Activated T-cell treated with anti-CD3 and anti-CD28 coated beads, Interleukin-2, amount 50 U/mL, for 4 hours (primary cell): ENCODE measurements around the gene UTP14C. TPM values are rescaled to one million over a fixed set of nuclear protein-coding genes. Genes with fewer than 3 reads are reported as not detected.
"Not testable (repeated sequence)": the region's sequence is repeated elsewhere in the genome, so short reads cannot be mapped to it uniquely, and the experiment has no call there.

Experiments
- ATAC-seq, 2 donors: fragments of 200-7000 bp; cut with Tn5 transposase; one replicate each; pipeline ENCODE4 v1.10.0; 2021
- DNase-seq: peaks from one replicate; pipeline ENCODE4 v3.0.0-alpha.2; 2020
- H3K27me3 Mint-ChIP-seq: one replicate; pipeline ENCODE4 v1.8.0; 2021; ENCODE audit warnings: low read depth, mixed read lengths
- H3K36me3 Mint-ChIP-seq: one replicate; pipeline ENCODE4 v1.8.0; 2022; ENCODE audit warnings: mixed read lengths; ENCODE audit not compliant: insufficient read depth
- H3K4me1 Mint-ChIP-seq: one replicate; pipeline ENCODE4 v1.8.0; 2021; ENCODE audit warnings: low read depth, mixed read lengths
- H3K4me3 Mint-ChIP-seq: one replicate; pipeline ENCODE4 v1.8.0; 2021; ENCODE audit warnings: mild to moderate bottlenecking, moderate library complexity, mixed read lengths
- H3K9me3 Mint-ChIP-seq: one replicate; pipeline ENCODE4 v1.8.0; 2021; ENCODE audit warnings: mixed read lengths
- total RNA-seq, 3 donors: library from RNA; stranded (reverse); gene quantifications; one replicate each; pipeline ENCODE4 v1.2.1, GENCODE V29; 2021

UTP14C gene
- total RNA-seq, 3 donors from 2014 or later = 9.5 to 10.3 (median 10.0) TPM

DNA sequence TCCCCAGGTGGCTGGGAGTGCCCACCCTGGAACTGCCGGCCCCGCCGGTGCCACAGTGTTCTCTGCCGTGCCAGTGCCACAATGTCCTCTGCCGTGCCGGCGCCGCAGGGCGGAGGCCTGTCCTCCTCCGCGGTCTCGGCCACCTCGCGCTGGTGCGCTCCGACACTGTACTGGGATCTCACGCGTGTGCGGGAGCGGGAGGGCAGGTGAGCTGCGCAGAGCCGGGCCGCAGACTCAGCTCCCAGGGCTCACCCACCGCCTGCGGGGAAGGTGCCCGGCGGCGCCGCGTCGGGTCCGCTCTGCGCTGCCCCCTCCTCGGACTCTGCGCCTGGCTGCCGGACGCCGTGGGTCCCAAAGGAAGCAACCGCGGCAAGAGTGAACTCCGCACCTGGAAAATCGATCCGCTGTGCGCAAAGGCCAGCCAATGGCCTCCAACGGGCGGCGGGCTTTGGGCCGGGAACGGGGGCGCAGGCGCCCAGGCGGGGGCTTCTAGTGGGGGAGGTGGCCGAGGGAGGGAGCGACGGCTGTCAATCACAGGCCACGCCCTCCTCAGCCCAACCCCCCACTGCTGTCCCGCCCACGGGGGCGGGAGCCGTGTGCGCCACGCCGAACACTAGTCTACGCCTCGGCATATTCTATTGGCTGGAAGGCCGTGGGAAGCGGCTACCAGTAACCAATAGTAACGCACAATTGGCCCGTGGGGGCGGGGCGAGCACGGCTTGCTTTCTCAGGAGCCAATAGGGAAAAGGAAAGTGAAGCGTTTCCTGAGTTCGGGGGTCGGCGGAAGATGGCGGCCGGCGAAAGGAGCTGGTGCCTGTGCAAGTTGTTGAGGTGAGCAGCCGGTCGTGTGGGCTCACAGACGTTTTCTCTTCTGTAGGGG lies 12.6 kb upstream of the UTP14C start, which contains the start of gene ALG11:
Gene ALG11, plus strand, starts transcription at position 767 of the 880 bp plus-strand sequence. Its CDS starts 21 bp downstream, at position 788.
- peaks cover 26% of the 10 kb centered on the region for H3K4me1 Mint-ChIP-seq
- DNase-seq = peak; percentile 100
- H3K9me3 Mint-ChIP-seq = no peaks in the 10 kb centered on the region
- peaks cover 24% of the 10 kb centered on the region for H3K27me3 Mint-ChIP-seq
- H3K4me3 Mint-ChIP-seq = peak within 1 kb of the TSS; percentile 99
- ATAC-seq = peak; percentile 97 to 98
- peaks cover 12% of the 10 kb centered on the region for H3K36me3 Mint-ChIP-seq

DNA sequence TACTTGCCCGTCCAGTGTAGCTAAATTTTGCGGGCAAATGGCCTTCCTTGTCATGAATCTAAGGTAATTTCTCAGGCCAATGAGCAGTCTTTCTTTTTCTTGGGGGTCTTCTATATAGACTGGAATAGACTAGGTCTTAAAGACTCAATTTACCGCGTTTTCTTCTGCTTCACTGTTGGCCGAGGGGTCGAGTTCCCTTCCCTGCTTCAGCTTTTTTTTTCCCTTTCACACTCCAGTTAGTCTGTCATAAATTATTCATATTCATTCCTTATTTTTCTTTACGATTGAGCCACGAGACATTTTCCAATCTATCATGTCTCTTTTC lies 12.0 kb upstream of the UTP14C start:
- peaks cover 22% of the 10 kb centered on the region for H3K27me3 Mint-ChIP-seq
- peaks cover 17% of the 10 kb centered on the region for H3K36me3 Mint-ChIP-seq
- ATAC-seq (no peak), DNase-seq (no peak)
- peak overlapping the region; percentile 99 for H3K4me3 Mint-ChIP-seq
- no peaks in the 10 kb centered on the region for H3K9me3 Mint-ChIP-seq
- peaks cover 30% of the 10 kb centered on the region for H3K4me1 Mint-ChIP-seq

DNA sequence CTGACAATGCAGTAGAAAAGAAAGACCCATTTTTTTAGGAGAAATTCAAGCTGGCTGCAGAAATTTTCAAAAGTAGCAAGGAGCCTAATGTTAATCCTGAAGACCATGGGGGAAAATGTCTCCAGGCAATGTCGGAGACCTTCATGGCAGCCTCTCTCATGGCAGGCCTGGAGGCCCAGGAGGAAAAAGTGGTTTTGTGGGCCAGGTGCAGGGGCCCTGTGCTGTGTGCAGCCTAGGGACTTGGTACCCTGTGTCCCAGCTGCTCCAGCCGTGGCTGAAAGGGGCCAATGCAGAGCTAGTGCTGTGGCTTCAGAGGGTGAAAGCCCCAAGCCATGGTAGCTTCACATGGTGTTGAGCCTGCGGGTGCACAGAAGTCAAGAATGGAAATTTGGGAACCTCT lies 8.2 kb upstream of the UTP14C start:
- Mint-ChIP-seq H3K9me3 (no peaks in the 10 kb centered on the region), H3K4me3 (no peak overlapping the region), H3K4me1 (peaks cover 28% of the 10 kb centered on the region), H3K27me3 (no peaks in the 10 kb centered on the region), H3K36me3 (peaks cover 41% of the 10 kb centered on the region)
- DNase-seq (no peak), ATAC-seq (no peak)

DNA sequence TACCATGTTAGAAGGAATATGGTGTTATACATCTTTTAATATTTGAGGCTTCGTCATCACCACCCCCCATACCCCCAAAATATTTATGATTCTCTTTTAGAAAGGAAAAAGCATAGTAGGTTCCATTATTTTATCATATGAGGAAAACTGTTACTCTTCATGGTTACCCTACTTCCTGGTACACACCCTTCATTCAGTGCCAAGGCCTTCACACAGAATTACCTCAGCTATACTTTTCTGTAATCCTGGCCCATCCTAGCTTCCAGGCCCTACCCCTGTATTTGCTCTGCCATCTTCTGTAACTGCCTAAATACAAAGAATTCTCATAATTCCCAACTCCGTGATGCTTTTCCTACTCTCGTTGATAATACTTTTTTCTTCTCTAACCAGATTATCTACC lies 4.3 kb upstream of the UTP14C start:
- no peak for ATAC-seq
- DNase-seq = no peak
- H3K4me1 Mint-ChIP-seq = peaks cover 18% of the 10 kb centered on the region
- H3K4me3 Mint-ChIP-seq = no peak overlapping the region
- no peaks in the 10 kb centered on the region for H3K27me3 Mint-ChIP-seq
- H3K9me3 Mint-ChIP-seq = no peaks in the 10 kb centered on the region
- H3K36me3 Mint-ChIP-seq = peaks cover 61% of the 10 kb centered on the region

DNA sequence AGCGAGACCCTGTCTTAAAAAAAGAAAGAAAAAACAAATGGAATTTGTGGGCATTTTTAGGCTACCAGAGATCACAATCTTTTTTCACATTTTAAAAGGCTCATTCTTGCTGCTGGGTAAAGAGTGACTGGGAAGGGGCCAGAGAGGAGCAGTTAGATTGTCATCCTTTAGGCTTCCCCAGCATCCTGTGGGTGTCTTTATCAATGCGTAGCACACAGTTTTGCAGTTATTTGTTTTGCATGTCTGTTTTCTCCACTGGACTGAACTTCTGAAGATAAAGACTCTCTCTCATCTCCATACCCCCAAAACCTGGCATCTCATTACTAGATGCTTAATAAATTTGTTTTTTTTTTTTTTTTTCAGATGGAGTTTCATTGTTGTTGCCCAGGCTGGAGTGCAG lies 2.1 kb upstream of the UTP14C start:
- H3K36me3 Mint-ChIP-seq = peaks cover 66% of the 10 kb centered on the region
- ATAC-seq = no peak

DNA sequence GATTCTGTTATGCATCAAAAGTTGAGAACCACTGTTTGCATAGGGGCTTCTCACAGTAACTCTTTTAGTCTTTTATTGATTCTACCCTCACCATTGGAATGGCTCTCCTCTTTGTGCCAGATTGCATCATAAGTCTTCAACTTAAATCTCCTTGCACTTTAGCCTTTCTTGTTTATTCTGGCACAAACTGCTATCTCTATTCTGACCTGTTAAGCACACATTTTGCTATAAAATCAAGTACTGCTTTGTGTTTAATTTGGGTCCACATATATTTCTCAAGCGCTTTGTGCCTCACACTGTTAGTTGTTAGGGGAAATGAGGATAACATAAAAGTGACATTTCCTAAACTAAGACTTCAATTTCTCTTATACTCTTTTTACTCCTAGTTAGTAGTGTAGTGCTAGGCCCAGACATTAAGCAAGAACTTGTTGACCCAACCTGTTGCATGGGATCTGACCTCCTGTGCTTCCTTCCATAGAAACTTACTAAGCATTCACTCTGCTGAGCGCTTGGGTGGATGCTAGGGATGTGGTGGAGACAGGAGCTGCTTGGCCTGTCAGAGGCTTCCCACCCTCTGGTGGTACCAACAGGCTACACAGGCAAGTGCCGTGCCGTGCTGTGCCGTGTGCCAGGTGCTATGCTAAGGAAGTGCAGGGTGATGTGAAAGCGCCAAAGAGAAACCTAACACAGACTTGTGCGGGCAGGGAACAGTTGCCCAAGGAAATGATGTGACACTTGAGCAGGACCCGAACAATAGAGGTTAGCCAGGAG lies 1.2 kb downstream of the UTP14C start:
- Mint-ChIP-seq H3K4me3 (no peak overlapping the region), H3K4me1 (peaks cover 20% of the 10 kb centered on the region), H3K36me3 (peaks cover 68% of the 10 kb centered on the region), H3K9me3 (peaks cover 18% of the 10 kb centered on the region), H3K27me3 (no peaks in the 10 kb centered on the region)
- no peak for ATAC-seq
- no peak for DNase-seq

More for the DNA sequence above, 2.1 kb upstream of the UTP14C start:
- DNase-seq = no peak
- Mint-ChIP-seq H3K27me3 (no peaks in the 10 kb centered on the region), H3K4me3 (no peak overlapping the region), H3K4me1 (peaks cover 23% of the 10 kb centered on the region), H3K9me3 (peaks cover 6% of the 10 kb centered on the region)

DNA sequence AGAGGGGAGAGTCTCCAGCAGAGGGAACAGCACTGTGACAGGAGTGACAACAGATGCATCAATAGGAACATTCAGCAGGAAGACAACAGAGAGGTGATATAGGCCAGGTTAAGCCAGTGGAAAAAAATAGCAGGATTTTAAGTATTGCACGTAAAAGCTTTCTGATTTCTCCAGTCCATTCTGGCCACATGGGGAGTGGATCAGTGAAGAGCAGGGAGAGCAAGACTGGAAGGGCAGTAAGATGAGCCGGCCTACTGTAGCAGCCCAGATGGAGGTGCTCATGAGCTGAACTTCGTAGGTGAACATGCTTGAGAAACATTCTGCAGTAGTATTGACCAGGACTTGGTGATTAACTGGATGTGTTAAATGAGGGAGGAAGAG lies 1.7 kb downstream of the UTP14C start:
- Mint-ChIP-seq H3K4me3 (no peak overlapping the region), H3K27me3 (no peaks in the 10 kb centered on the region), H3K9me3 (peaks cover 18% of the 10 kb centered on the region), H3K4me1 (peaks cover 19% of the 10 kb centered on the region), H3K36me3 (peaks cover 63% of the 10 kb centered on the region)
- ATAC-seq (no peak), DNase-seq (no peak)

DNA sequence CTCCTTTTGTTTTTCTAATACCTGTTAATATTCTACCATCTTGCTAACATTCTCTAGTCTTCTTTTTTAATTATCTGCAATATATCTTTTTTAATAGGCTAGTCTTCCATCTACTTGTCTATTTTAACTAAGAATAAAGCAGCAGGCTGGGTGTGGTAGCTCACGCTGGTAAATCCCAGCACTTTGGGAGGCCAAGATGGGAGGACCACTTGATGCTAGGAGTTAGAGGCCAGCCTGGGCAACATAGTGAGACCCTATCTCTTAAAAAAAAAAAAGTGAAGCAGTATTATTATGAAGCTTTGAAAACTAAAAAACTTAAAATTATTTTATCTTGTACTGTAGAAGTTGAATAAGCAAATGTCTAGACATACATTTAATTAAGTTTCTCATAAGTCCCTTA lies 3.3 kb downstream of the UTP14C start:
- ATAC-seq = no peak

DNA sequence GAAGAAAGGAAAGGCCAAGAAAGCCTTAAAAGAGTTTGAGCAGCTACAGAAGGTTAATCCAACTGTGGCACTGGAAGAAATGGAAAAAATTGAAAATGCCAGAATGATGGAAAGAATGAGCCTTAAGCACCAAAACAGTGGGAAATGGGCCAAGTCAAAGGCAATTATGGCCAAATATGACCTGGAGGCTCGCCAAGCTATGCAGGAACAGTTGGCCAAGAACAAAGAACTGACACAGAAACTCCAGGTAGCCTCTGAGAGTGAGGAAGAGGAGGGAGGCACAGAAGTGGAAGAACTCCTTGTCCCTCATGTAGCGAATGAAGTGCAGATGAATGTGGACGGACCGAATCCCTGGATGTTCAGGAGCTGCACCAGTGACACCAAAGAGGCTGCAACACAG lies 5.1 kb downstream of the UTP14C start:
- Mint-ChIP-seq H3K4me1 (peaks cover 18% of the 10 kb centered on the region), H3K4me3 (no peak overlapping the region), H3K36me3 (peaks cover 48% of the 10 kb centered on the region), H3K9me3 (peaks cover 18% of the 10 kb centered on the region), H3K27me3 (no peaks in the 10 kb centered on the region)
- ATAC-seq = no peak
- no peak for DNase-seq

More for the DNA sequence above, 3.3 kb downstream of the UTP14C start:
- H3K27me3 Mint-ChIP-seq = no peaks in the 10 kb centered on the region
- H3K4me1 Mint-ChIP-seq = peaks cover 18% of the 10 kb centered on the region
- peaks cover 58% of the 10 kb centered on the region for H3K36me3 Mint-ChIP-seq
- no peak for DNase-seq
- H3K4me3 Mint-ChIP-seq = no peak overlapping the region
- peaks cover 18% of the 10 kb centered on the region for H3K9me3 Mint-ChIP-seq

DNA sequence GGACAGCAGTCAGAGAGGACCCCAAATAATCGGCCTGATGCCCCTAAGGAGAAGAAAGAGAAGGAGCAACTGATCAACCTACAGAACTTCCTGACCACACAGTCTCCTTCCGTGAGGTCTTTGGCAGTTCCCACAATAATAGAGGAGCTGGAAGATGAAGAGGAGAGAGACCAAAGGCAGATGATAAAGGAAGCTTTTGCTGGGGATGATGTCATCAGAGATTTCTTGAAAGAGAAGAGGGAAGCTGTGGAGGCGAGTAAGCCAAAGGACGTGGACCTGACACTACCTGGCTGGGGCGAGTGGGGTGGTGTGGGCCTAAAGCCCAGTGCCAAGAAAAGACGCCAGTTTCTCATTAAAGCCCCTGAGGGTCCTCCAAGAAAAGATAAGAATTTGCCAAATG lies 5.9 kb downstream of the UTP14C start:
- peaks cover 42% of the 10 kb centered on the region for H3K36me3 Mint-ChIP-seq
- peaks cover 18% of the 10 kb centered on the region for H3K9me3 Mint-ChIP-seq
- H3K4me3 Mint-ChIP-seq, ATAC-seq, H3K27me3 Mint-ChIP-seq, DNase-seq: not testable (repeated sequence)
- H3K4me1 Mint-ChIP-seq = peaks cover 16% of the 10 kb centered on the region

DNA sequence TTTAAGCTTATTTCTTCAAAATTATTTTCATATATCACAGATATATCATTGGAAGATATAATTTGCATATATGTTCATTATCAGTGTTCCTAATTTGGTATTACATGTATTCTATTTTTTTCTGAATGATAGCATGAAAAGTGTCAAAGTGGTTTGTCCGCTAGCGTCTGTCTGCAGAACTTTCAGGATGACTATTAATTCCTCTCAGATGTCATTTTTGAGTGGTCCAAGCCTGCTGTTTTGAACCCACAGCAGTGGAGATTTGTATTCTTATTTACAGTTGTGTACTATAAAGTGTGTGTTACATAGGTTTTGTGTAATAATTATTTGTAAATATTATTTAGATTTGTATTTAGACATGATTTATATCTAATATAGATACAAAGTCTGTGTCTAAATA lies 8.5 kb downstream of the UTP14C start:
- Mint-ChIP-seq H3K36me3 (peaks cover 18% of the 10 kb centered on the region), H3K4me1 (peaks cover 2% of the 10 kb centered on the region), H3K9me3 (peaks cover 15% of the 10 kb centered on the region), H3K27me3 (no peaks in the 10 kb centered on the region), H3K4me3 (no peak overlapping the region)
- ATAC-seq (no peak), DNase-seq (no peak)

DNA sequence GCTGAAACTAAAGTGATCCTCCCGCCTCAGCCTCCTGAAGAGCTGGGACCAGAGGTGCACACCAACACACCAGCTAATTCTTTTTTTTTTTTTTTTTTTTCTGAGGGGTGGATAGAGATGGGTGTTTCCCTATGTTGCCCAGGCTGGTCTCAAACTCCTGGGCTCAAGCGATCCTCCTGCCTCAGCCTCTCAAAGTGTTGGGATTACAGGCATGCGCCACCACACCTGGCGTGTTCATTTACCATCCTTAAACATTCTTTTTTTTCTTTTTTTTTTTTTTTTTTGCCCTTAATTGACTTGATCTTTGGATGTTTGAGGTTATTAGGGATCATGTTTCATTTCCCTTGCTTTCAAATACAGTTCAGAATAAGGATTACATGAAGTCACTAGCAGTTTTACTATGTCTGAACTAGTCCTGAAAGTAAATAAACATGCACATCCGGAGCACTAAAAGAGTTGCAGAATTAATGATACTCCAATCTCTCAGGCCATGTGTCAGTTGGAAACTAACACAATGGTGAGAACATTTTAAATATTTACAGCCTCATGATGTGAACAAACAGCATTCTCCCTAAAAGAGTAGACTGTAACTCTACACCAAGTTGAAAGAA lies 10.2 kb downstream of the UTP14C start:
- DNase-seq (no peak), ATAC-seq (no peak)
- Mint-ChIP-seq H3K4me3 (no peak overlapping the region), H3K27me3 (no peaks in the 10 kb centered on the region), H3K4me1 (no peaks in the 10 kb centered on the region), H3K36me3 (peaks cover 7% of the 10 kb centered on the region), H3K9me3 (peaks cover 11% of the 10 kb centered on the region)

DNA sequence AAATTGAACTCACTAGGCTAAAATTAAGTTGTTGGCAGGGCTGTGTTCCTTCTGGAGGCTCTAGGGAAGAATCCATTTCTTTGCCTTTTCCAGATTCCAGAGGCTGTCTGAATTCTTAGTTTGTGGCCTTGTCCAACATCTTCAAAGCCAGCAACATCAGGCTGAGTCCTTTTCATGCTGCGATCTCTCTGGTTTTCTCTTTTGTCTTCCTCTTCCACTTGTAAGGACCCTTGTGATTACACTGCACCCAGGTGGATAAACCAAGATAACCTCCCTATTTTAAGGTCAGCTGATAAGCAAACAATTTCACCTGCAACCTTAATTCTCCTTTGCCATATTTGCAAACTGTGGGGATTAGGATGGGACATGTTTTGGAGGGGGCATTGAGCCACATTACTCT lies 11.5 kb downstream of the UTP14C start:
- H3K4me3 Mint-ChIP-seq = no peak overlapping the region
- ATAC-seq = no peak
- H3K4me1 Mint-ChIP-seq = no peaks in the 10 kb centered on the region
- peaks cover 3% of the 10 kb centered on the region for H3K36me3 Mint-ChIP-seq
- H3K9me3 Mint-ChIP-seq = peaks cover 3% of the 10 kb centered on the region
- no peaks in the 10 kb centered on the region for H3K27me3 Mint-ChIP-seq
- no peak for DNase-seq

DNA sequence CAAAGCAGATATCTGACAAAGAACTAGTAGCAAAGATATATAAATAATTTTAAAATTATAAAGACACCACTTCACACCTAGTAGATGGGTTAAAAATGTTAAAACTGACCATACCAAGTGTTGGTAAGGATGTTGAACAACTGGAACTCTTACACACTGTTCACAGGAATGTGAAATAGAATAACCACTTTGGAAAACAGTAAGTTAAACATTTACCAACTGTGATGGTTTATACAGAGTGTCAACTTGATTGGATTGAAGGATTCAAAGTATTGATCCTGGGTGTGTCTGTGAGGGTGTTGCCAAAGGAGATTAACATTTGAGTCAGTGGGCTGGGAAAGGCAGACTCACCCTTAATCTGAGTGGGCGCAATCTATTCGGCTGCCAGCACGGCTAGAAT lies 19.2 kb downstream of the UTP14C start:
- ATAC-seq (no peak), DNase-seq (no peak)
- no peak overlapping the region for H3K4me3 Mint-ChIP-seq
- no peaks in the 10 kb centered on the region for H3K27me3 Mint-ChIP-seq
- peaks cover 7% of the 10 kb centered on the region for H3K9me3 Mint-ChIP-seq
- H3K4me1 Mint-ChIP-seq = no peaks in the 10 kb centered on the region
- peaks cover 8% of the 10 kb centered on the region for H3K36me3 Mint-ChIP-seq
